Activated T-cell treated with anti-CD3 and anti-CD28 coated beads for 24 hours (primary cell): ENCODE measurements around the gene STK11.

ENCODE experiments used
- DNase-seq: peaks from one replicate; pipeline ENCODE4 v3.0.0-alpha.2; 2020; ENCODE audit warnings: low read depth

STK11 gene

DNA sequence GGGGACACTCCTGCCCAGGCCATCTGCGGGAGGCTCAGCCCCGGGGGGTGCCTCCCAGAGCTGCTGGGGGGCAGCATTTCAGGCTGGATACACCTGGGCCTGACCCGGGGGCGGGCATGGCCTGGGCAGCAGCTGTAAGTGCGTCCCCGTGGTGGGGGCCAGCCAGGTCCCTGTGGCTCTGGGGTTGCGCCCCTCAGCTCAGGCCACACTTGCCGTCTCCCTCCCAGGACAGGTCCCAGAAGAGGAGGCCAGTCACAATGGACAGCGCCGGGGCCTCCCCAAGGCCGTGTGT, 20.6 kb downstream of the STK11 start:
- DNase-seq = no peak

DNA sequence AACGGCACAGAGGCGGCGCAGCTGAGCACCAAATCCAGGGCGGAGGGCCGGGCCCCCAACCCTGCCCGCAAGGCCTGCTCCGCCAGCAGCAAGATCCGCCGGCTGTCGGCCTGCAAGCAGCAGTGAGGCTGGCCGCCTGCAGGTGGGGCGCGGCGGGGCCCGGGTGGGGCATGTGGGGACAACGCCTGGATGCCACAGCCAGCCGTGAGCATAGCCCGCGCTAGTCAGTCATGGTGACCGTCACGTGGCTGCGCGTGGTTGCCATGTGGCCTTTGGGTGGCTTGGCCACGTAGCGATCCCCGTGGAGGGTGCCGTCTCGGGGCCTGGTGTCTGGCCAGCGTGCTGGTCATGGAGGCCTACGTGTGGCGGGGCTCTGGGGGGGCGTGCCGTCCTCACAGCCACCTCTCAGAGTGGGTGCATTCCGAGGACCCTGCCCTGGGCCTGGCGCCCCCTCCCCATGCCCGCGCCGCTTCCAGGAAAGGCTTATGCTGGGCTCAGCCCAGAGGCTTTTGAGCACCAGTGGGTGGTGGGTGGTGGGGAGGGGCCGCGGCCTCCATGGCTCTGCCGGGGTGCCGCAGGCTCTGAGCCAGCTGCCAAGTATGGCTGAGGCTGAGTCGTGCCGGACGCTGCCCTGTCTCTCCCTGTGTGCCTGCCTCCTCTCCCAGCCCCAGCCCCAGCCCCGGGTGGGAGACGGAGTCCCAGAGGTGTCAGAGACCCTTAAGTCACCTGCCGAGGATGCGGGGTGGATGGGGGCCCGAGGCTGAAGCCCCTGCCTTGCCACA, 21.1 kb downstream of the STK11 start:
- no peak for DNase-seq

DNA sequence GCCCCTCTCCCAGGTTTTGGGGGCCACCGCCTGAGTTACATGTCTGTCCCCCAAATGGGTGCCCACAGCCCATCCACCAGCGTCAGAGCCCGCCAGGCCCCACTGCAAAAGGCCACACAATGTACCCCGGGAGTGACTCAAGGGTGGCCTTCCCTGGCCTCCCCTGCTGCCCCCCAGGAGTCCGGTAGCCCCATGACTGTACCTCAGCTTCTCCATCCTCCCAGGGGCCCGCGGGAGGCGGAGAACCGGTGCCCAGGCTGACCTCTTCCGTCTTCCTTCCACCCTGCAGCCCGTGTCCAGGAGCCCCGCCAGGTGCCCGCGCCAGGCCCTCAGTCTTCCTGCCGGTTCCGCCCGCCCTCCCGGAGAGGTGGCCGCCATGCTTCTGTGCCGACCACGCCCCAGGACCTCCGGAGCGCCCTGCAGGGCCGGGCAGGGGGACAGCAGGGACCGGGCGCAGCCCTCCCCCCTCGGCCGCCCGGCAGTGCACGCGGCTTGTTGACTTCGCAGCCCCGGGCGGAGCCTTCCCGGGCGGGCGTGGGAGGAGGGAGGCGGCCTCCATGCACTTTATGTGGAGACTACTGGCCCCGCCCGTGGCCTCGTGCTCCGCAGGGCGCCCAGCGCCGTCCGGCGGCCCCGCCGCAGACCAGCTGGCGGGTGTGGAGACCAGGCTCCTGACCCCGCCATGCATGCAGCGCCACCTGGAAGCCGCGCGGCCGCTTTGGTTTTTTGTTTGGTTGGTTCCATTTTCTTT, 21.9 kb downstream of the STK11 start:
- no peak for DNase-seq

DNA sequence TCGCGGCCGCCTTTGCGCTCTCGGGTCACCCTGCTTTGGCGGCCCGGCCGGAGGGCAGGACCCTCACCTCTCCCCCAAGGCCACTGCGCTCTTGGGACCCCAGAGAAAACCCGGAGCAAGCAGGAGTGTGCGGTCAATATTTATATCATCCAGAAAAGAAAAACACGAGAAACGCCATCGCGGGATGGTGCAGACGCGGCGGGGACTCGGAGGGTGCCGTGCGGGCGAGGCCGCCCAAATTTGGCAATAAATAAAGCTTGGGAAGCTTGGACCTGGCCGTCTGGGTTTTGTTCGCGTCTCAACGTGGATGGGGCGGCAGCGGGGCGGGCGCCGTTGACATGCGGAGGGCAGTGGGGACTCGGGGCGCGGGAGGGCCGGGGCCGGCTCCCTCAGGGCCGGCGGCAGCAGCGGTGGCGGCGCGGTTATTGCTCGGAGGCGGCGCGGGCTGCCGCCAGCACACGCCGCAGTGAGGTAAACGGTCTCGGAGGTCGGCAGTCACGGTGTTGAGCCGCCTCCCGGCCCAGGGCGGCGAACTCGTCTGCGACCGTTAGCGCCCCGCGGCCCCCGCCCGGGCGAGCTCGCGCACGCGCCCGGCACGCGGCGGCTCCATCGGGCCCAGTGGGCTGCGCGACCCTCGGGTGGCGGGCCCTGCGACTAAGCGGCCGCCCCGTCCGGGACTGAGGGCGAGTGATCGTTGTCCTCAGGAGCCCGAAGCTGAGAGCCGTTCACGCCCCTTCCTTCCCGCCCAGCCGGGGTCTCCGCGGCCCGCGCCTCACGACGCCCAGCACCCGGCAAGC, 22.8 kb downstream of the STK11 start:
- DNase-seq = no peak

DNA sequence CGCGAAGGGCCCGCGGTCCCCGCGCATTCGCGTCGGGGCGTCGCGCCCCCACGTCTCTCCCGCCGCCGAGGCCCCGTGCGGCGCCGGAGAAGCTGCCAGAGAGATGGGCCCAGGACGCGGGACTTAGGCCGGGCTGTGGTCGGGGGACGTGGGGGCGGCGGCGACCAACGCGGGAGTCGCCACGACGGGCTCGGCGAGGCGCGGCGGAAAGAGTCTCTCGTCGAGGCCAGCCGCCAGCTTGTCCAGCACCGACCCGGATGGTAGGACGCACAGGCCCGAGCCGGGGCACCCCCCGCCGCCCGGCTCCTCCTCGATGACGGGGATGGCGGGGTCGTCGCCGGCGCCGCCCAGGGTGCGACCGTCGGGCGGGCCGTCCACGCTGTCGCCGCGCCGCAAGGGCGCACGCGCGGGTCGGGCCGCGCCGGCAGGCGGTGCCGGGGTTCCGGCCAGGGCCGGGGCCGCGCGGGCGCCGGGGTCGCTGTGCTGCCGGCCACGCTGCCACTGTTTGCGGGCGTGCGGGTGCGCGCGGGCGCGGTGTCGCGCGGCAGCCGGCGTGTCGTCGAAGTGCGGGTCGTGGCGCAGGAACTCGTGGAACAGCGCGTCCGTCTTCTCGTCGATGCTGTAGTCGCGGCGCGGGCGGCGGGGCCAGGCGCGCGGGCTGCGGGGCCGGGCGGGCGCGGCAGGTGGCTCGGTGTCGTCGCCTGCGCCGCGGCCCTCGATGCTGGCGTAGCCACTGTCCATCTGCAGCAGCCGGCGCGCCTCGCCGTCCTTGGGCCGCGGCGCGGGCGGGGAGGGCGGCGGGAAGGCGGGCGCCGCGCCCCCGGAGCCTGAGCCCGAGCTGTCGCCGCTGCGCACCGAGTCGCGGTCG, 23.7 kb downstream of the STK11 start:
- no peak for DNase-seq

DNA sequence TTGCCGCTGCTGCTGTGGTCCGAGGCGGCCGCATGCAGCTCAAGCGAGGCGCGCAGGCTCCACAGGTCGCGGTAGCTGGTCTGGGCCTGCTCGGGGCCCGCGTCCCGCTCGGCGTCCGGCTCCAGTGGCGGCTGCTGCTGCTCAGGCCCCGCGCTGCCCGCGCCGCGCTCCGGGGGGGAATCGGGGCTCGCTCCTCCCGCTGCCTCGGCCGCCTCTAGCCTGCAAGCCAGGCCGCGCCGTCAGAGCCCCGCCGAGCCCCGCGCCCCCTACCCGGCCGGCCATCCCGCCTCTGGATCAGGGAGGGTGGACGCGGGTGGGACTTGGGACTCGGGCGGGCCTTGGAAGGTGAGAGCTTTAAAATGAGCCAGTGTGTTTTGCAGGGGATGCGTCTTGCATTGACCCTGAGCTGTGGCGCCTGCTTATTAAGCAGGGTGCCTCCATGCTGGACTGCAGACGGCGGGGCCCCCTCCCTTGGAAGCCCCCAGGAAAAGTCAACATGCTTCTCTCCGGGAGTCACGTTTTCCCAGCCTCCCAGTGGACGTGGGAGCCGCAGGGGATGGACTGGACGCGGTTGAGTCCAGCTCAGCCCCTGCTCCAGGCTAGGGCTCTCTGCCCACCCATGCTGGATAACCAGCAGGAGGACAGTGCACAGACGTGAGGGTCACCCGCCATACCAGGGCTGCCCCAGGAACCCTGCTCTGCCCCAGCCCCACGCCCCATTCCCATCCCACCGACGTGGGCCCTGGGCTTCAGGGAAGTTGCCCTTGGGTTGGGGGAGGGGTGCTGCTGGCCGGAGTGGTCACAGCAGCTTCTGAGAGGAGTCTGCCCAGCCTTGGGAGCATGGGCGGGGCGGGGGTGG, 24.6 kb downstream of the STK11 start:
- no peak for DNase-seq

DNA sequence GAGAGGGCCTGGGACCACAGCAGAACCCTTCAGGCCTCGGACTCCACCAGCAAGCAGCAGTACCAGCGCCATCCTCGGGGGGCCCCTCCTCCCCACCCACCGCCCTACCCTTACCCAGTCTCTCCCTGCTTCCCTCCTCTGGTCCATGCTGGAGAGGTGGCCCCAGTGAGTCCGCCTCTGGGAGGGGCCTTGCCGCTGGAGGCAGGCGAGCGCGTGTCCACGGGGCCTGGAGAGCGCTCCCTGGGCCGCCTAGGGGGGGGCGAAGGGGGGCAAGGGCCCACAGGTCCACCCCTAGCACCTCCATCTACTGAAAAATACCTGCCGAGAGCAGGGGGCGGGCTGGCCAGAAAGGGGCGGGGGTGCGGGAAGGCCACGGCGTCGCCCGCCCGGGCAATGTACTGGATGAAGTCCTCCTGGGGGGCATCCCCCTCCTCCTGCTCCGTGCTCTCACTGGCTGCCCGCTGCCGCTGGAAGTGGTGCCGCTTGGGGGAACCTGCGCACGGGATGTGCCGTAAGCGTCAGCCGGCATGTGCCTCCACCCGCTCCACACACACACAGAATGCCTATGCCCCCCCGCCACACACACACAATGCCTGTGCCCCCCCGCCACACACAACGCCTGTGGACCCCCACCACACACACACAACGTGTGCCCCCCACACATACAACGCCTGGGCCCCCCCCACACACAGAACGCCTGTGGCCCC, 25.4 kb downstream of the STK11 start:
- no peak for DNase-seq

DNA sequence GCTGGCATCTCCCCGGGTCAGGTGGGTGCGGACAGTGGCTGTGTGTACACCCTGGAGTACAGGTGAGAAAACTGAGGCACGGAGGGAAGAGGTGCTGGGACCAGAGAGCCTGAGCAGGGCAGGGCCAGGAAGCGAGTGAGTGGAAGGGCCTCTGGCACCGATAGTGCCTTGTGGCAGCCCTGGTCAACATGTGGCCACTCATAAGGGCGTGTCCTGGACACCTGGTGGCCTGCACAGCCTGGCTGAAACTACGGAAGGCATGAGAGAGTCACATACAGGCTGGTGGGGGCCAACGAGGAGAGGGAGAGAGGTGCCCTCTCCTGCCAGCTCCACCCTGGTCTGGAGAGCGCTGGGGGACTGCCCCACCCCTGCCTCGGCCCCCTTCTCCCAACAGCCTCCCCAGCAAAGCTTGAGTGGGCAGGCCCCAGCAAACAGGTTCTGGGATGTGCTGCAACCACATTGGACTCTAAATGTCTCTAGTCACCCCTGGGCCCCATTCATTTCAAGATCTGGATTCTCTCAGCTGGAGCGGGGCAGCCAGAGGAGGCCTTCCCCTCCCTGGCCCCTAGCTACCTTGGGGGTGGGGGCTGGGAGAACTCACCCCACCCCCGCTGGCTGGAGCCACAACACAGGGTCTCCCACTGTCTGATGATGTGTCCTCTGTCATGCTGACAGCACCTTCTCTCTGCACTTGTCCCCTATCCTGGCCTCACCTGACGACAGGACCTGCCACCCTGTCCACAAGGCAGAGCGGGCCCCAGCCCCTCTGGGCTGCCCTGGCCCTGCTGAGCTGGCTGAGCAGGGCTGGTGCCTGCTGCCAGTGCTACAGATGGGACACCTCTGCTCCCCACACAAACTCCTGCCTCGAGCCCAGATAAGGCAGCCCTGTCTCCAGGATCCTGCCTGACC, 26.4 kb downstream of the STK11 start:
- DNase-seq = no peak

DNA sequence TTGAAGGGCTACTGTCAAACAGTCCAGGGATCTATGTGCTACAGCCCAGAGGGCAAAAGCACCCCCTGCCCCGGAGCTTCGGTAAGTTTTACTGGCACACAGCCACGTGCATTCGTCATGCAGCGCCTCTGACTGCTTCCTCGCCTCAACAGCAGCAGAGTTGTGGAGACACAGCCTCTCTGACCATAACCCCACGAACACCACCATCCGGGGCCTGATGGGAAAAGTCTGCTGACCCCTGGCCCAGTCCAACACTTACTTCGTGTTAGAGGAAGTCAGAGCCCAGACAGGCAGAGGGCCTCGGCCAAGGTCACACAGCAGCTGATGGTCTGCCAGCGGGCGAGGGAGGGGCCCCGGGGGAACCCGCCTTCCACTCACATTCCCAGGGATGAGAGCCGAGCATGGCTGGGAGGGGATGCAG, 27.1 kb downstream of the STK11 start:
- DNase-seq = no peak

DNA sequence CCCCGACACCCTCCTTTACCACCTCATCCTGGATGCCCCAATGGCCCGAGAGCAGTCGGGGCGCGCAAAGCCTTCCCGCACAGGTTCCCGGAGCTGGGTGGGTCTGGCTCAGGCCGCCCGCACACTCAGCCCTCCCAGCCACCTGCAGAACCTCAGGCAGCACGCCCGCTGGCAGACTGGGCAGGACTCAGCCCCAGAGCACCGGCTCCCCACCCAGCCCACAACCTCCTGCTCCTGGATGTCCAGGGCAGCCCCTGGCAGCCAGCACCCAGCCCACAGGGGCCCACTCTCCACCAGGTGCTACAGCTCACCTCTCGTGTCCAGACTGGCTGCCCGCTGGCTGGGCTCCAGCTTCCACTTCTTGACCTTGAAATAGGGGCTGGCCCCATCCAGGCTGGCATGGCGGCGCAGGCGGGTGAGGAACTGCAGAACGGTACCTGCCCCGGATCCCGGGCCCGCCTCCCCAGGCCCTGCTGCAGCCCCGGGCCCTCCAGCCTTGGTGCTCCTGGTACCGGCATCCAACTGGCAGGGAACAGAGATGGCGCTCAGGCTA, 27.6 kb downstream of the STK11 start:
- no peak for DNase-seq

DNA sequence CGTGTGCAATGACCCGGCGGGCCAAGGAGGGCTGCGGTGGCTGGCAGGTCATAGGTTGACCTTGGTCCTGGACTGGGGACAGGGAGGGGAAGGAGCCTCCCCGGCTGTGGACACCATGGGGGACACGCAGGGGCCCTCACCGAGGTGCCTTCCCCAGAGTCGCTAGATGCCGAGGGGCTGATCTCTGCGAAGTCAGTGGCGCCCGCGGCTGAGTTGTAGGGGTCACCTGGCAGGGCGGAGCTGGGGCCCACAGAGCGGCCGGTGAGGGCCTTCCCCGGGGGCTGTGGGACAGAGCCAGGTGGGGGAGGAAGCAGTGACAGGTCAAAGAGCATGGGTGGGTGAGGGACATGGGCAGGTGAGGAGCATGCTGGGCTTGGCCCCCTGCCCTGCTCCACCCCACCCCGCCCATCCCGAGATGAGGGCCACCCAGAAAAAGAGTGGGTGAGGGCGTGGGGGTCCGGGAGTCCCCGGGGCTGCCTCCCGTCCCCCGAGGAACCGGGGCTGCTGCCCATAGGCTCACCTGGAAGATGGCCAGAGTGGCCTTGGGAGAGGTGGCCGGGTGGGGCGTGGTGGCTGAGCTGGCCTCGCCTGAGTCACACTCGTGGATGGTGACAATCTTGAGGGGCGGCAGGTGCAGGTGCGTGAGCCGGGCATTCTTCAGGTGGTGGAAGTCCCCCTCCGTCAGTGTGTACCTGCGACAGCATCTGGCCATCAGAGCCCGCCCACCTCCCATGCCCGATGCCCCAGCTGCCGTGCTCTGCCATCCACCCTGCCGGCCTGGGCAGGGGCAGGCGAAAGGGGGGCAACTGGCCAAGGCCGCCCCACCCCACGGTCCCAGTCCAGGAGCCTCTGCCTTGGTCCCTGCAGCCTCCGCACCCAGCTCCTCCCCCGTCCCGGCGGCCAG, 28.7 kb downstream of the STK11 start:
- no peak for DNase-seq

DNA sequence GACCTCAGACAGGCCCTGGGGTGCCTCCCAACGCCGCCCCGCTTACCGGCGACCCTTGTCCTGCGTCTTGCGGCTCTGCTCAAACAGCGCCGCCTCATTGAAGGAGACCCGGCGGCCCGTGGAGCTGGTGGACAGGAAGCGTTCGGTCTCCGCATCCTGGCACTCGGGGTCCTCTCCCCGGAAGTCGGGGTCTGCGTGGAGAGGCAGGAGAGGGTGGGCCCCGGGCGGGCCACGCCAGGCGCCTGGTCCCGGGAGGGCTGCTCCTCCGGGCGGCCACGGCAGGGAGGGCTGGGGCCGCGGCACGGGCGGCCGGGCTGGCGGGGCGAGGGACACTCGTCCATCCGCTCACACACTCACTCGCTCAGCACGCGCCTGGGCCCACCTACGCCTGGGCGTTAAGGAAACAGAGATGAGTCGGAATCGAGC, 29.4 kb downstream of the STK11 start:
- no peak for DNase-seq

DNA sequence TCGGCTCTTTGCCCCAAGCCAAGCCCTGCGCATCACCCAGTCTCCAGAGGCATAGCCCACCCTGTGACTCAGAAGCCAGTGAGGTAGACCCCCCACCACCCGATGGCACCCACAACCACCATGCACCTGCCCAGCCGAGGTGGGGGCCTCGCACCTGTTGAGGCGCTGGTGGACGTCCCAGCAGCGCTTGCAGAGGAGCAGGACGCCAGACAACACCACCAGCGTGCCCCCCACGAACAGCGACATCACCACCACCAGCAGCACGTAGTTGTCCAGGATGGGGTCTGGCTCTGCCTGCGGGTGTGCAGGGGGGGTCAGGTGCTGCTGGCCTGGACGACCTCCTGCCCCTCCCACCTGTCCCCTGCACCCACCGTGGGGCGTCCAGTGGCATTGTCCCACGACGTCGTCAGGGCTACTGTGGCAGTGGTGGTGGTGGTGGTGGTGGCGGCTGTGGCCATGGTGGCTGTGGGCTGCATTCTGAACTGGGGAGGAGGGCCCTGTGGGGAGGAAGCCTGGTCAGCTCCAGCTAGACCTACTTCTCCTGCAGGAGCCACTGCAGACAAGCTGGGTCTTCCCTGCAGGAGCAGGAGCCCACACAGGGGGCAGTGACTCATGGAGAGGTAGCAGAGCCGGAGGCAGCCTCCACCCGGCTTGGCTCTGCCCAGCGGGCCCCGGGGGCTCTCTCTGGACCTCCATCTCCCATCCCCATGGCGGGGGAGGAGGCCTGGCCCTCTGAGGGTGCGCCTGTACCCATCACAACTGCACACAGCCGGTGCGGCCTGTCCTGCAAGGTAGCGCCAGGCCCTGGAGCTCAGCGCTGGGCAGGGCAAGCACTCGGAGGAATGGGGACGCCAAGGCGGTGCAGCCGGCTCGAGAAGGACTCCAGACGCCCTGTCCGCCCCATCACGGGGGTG, 30.3 kb downstream of the STK11 start:
- DNase-seq = no peak

DNA sequence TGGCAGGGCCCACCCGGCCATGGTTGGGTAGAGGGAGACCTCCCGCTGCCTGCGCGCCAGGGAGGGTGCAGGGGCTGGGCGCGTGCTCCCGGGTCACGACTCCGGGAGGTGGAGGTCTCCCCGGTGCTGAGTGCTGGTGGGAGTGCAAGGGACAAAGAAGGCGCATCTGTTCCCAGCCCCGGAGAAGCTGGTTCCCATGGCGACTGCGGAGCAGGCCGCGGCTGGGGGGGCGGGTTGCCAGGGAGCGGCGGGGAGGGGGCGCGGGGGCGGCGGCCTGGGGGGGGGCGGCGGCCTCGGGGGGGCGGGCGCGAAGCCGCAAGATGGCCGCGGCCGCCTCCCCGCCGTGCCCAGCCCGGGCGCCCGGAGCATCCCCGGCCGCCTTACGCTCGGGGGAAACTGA, 31.0 kb downstream of the STK11 start:
- DNase-seq = no peak

DNA sequence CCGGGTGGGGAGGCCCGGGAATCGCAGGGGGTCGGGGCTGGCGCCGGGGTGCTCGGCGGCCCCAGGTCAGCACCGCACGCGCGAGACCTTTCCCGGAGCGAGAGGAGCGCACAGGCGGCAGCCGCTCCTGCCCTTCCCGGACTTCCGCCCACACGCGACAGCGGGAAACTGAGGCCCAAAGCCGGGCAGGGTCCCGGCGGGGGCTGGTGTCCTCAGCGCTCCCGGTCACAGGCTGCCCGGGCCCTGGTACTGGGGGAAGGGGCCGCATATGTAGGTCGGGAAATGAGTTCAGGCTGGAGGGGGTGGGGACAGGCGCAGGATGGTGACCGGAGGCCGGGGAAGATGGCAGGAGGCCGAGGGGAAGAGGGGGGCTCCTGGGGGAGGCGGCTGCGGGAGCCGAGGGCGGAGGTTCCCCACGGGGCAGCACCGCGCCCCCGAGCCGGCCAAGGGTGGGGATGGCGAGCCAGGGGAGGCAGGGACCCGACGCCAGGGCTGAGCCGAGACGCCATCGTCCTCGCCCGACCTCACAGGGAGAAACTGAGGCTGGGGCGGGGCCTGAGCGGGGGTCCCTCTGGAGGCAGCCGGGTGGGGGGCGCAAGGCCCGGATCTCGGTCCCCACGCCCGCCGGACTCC, 31.6 kb downstream of the STK11 start:
- no peak for DNase-seq

DNA sequence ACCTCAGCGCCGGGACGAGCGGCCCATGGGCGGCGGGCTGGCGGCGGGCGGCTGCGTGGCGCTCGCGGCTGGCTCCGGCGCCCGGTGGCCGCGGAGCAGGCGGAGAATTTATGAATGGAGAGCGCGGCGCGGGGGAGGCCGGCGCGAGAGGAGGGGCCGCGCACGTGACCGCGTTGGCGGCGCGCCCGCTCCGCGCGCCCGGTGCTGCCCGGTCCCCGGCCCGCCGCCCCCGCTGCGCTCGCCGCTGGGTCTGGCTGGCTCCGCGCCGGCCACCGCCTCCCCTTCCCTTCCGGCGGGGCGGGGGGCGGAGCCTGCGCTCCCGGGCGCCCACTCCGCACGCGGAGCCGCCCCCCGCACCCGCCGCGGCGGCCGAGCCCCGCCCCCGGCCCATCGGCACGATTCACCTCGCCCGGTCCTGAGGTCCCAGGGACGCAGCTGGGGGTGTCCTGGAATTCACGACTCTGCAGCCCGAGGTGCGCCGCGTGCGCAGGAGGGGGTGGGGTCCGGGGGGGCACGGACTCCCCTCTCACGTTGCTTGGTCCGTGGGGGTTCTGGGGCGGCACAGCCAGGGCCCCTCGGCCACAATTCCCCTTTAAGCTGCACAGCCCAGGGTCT, 32.3 kb downstream of the STK11 start, which contains the start of gene CBARP:
Gene CBARP (minus strand): TSS at position 252 of the 615 bp plus-strand sequence. CDS start 1,905 bp downstream, outside the sequence.
- DNase-seq = no peak
